H1 (cell line): ENCODE measurements around the gene GRIK1.

Experiments
- CTCF ChIP-seq, 3 experiments: IDR thresholded peaks; 1 replicate in 2 of 3; 2 replicates in 1 of 3; pipeline versions ENCODE4 v1.5.1 to v1.6.1; 2011; ENCODE audit warnings: low read length in 3 of 3, mild to moderate bottlenecking in 3 of 3, inconsistent platforms in 2 of 3, low read depth in 1 of 3, moderate library complexity in 1 of 3; ENCODE audit not compliant: insufficient read depth in 1 of 3; ENCODE audit errors: control extremely low read depth in 1 of 3
- EZH2 ChIP-seq: fragments of 200-600 bp; sonication (generic); IDR thresholded peaks from 2 replicates; pipeline ENCODE4 v1.7.1; 2012; ENCODE audit warnings: low read depth, mild to moderate bottlenecking, moderate library complexity, low read length, inconsistent platforms; ENCODE audit not compliant: severe bottlenecking
- HDAC2 ChIP-seq, 2 experiments: fragments of 300-600 bp in 1 of 2; sonication (generic) in 1 of 2; IDR thresholded peaks; 2 replicates each; pipeline ENCODE4 v1.6.1; 2011 to 2012; ENCODE audit warnings: low read depth in 2 of 2, low read length in 2 of 2, mild to moderate bottlenecking in 2 of 2, moderate library complexity in 2 of 2, borderline replicate concordance in 1 of 2, inconsistent platforms in 1 of 2
- PHF8 ChIP-seq: fragments of 200-600 bp; sonication (generic); conservative IDR thresholded peaks from 2 replicates; pipeline ENCODE4 v1.7.1; 2012; ENCODE audit warnings: low read depth, mild to moderate bottlenecking, inconsistent platforms, low read length, moderate library complexity
- POLR2A ChIP-seq, 2 experiments: IDR thresholded peaks; 1 replicate in 1 of 2; 2 replicates in 1 of 2; pipeline ENCODE4 v1.6.1; 2011; ENCODE audit warnings: low read depth in 2 of 2, low read length in 2 of 2, mild to moderate bottlenecking in 2 of 2; ENCODE audit errors: control extremely low read depth in 1 of 2
- RAD21 ChIP-seq, 2 experiments: IDR thresholded peaks in 1 of 2; conservative IDR thresholded peaks in 1 of 2; 2 replicates each; pipeline ENCODE4 v1.6.1; 2011; ENCODE audit warnings: low read depth in 2 of 2, low read length in 2 of 2, improper control_type of control experiment in 1 of 2, inconsistent platforms in 1 of 2, mild to moderate bottlenecking in 1 of 2, moderate library complexity in 1 of 2
- SIN3A ChIP-seq, 2 experiments: IDR thresholded peaks in 1 of 2; conservative IDR thresholded peaks in 1 of 2; 2 replicates each; pipeline ENCODE4 v1.6.1; 2011 to 2012; ENCODE audit warnings: low read length in 2 of 2, improper control_type of control experiment in 1 of 2, low read depth in 1 of 2, mild to moderate bottlenecking in 1 of 2
- SP4 ChIP-seq: IDR thresholded peaks from 2 replicates; pipeline ENCODE4 v1.6.1; 2012; ENCODE audit warnings: low read length, inconsistent platforms
- SRF ChIP-seq: IDR thresholded peaks from 2 replicates; pipeline ENCODE4 v1.6.1; 2011; ENCODE audit warnings: mild to moderate bottlenecking, low read depth, low read length, moderate library complexity
- TEAD4 ChIP-seq: IDR thresholded peaks from 2 replicates; pipeline ENCODE4 v1.6.1; 2012; ENCODE audit warnings: low read depth, low read length, inconsistent platforms, mixed read lengths
- USF2 ChIP-seq: IDR thresholded peaks from 2 replicates; pipeline ENCODE4 v1.6.1; 2011; ENCODE audit warnings: low read length, improper control_type of control experiment

- TF ChIP-seq TEAD4 (no peak), CTCF (IDR thresholded peaks at IDR 0.05; ENCODE audit: control extremely low read depth in 1 of 3, insufficient read depth in 1 of 3, low read depth in 1 of 3, low read length in 3 of 3) (no peak), SIN3A (conservative IDR thresholded peaks at IDR 0.05 in 1 of 2, IDR thresholded peaks at IDR 0.05 in 1 of 2; ENCODE audit: low read depth in 1 of 2, low read length in 2 of 2) (no peak), EZH2 (no peak), SRF (no peak), SP4 (no peak), POLR2A (IDR thresholded peaks at IDR 0.05; ENCODE audit: control extremely low read depth in 1 of 2, low read depth in 2 of 2, low read length in 2 of 2) (no peak), RAD21 (IDR thresholded peaks at IDR 0.05 in 1 of 2, conservative IDR thresholded peaks at IDR 0.05 in 1 of 2; ENCODE audit: low read depth in 2 of 2, low read length in 2 of 2) (no peak), PHF8 (no peak), USF2 (no peak), HDAC2 (IDR thresholded peaks at IDR 0.05; ENCODE audit: borderline replicate concordance in 1 of 2, low read depth in 2 of 2, low read length in 2 of 2) (no peak)
These were observed 266.6 kb downstream of the GRIK1 start for GRCh38 chr21:29673096-29673610.
